Embryonic facial prominence (tissue), 1 donor: ENCODE data around the gene OR10A3.

ENCODE experiments used
- DNase-seq: peaks from one replicate; pipeline ENCODE4 v3.0.0-alpha.2; 2016; ENCODE audit errors: extremely low spot score

The OR10A3 gene

DNA sequence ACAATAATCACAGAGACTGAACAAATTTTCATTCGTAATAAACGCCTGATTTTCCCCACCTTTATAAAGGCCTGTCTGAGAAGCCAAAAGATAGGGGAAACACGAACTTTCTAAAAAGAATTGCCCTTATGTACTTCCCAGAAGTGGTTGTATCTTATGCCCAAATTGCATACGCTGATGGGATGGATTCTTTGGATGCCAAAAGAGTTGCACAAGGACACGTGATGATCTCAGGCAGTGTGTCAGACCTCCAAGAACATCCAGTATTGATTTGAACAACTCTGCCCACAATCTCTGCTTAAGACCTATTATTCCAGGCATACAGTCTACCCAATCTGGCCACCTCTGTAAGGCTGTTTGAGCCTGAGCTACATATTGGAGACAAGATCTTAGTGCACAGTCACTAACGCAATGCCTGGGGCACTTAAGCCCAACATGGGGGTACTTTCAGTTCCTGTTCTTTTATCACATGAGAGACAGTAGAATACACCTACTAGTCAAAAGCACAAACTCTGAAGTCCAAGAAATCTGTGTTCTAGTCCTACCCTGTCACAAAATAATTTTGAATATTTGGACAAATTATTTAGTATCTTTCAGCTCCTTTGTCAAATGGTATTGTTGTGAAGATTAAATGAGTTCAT is 49.3 kb downstream of the OR10A3 start:
- DNase-seq: no peak

DNA sequence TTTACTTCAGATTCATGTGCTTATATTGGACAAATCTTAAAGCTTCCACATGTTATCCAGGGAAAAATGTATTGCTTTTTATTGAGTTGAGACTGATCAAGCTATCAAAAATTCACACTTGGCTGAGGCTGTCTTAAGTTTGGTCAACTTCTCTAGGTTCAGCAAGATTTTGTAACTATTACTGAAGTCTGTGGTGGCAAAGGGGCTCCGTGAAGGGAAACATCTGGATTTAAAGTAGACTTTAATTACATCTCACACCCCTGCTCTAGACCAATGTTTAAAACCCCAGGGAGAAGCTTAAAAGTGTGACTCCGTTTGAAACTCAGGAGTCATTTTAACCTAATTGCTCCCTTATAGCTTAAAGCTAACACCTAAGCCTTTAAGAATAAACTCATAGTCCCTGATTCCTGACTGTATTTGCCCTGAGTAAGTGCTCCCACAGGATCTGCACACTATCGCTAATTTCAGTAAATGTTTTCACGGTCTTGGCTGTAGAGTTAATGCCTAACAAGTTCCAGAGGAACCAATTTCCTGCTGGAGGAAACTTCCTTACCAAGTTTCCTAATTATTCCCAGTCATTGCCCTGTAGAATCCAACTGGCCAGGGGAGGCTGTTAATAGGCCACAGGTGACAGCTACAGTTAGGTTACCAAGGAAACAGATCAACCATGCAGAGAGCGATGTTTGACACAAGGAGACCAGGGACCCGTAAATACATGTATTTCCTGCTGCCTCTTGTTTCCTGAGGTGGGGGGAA is 50.9 kb downstream of the OR10A3 start:
- DNase-seq: peak; percentile 35

DNA sequence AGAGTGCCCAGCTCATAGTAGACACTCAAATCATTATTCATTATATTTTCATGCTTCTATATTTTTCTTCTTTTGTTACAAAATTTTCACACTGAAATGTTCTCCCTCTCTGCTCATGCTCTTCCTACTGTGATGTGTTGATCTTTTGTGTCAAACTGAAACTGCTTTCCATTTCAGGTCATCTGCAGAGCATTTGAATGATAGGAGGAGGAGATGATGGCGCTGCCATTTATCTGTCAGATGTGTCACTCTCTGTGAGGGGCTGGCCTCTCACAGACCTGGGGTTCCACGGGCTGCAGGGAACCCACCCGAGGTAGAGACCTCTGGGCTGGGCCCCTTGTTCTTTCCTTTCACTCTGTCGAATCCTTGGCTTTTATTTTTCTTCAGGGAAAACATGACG is 51.5 kb downstream of the OR10A3 start:
- DNase-seq: no peak
